Islet of Langerhans (tissue), 1 donor: ENCODE data around the gene SCARB1.

Experiments used
- FAIRE-seq: peaks from one replicate; lab custom pipeline; 2011; peaks lifted over from hg19 to GRCh38; lab: Jason Lieb, UNC

Gene SCARB1

DNA sequence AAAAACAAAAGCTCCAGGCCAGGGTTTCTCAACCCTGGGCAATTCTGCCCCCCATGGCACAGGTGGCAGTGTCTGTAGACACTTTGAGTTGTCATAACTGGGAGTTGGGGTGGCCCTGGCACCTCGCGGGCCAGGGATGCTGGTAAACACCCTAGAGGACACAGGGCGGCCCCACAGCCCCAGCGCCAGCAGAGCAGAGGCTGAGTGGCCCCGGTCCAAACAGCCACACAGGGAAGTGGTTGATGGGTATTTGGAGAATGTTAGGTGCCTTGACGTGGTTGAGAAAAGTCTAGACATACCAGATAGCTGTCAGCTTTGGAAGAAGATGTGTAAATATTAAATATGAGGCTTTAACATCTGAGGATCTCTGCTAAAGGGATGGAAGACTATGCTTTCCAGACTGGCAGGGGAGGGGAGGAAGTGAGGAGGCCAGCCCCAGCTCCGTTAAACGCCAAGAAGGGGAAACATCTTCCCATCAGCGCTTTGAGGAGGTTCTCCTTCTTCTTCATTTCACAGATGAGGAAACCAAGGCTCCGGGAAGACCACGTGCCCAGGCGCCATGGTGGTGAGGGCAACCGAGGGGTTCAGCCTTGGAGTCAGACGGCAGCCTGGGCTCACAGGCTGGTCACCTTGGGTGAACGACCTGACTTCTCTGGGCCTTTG lies 103.7 kb downstream of the SCARB1 start:
- no peak for FAIRE-seq

DNA sequence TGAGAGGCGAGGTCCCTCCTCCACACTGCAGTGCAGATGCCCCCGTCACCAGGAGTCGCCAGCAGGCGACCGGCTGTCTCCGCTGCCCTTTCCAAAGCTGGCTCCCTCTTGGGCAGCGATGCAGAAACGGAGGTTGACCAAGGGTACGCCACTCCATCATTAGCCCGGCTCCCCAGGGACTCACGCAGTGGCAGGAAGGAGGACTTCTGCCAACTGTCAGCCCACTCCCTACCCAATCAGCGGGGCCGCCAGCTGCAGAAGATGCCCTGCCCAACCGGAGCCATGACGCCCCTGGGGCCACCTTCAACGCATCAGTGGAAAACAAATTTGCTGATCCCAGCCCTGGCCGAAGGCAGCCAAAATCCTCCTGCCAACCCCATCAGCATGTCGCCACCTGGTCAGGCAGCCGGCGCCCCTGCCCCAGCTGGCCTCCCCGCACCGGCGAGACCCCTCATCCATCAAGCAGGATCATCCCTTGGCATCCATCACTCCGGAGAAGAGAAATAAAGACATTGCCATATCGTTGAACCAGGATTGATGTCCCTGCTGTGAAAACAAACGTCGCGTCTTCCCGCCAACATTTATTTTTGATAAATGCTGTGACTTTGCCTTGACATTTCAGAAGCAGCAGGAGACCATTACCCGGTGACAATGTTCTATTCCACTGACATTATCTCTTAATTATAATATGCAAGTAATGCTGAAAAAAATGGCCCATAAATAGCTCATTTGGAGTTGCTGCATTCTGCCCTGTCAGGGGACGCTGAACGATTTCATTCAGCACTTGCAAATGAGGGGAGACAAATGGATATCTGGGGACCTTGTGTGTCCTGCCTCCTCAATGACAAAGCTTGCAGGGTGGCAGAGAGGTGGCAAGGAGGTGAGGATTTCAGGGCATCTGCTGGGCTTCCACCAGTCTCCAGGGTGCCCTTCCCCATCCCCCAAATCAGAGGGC lies 105.1 kb downstream of the SCARB1 start:
- no peak for FAIRE-seq

DNA sequence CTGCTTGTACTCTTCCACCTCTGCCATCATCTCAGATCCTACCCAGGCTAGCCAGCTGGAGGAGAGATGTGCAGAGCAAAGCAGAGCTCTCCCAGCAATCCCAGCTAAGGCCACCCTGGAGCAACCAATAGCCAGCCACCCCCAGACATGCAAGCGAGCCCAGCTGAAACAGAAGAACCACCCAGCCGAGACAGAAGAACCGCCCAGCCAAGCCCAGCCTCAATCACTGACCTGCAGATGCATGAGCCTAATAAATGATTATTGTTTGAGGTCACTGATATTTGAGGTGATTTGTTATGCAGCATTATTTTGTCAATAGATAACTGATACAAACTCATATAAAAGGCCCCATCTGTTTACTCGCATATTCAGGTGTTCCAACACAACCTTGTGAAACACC lies 106.3 kb downstream of the SCARB1 start:
- FAIRE-seq = no peak

DNA sequence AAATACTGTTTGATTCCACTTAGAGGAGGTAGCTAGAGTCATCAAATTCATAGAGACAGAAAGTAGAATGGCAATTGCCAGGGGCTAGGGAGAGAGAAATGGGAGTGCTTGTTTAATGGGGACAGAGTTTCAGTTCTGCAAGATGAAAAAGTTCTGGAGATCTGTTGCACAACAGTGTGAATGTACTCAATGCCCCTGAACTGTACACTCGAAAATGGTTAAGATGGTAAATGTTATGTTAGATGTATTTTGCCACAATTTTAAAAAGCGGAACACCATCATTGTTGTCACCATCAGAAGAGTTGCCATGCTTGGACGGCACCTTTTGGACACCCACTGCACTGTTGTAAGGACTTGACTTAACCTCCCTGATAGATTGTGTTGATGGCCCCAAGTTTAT lies 106.9 kb downstream of the SCARB1 start:
- FAIRE-seq = no peak

DNA sequence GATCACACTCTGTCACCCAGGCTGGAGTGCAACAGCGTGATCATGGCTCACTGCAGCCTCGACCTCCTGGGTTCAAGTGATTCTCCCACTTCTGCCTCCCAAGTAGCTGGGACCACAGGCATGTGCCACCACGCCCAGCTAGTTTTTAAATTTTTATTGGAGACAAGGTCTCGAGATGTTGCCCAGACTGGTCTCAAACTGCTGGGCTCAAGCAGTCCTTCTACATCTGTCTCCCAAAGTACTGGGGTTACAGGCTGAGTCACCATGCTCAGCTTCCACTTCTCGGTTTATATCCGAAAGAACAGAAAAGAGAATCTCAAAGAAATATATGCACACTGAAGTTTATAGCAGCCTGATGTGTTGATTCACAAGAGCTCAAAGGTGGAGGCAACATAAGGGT lies 107.5 kb downstream of the SCARB1 start:
- no peak for FAIRE-seq

DNA sequence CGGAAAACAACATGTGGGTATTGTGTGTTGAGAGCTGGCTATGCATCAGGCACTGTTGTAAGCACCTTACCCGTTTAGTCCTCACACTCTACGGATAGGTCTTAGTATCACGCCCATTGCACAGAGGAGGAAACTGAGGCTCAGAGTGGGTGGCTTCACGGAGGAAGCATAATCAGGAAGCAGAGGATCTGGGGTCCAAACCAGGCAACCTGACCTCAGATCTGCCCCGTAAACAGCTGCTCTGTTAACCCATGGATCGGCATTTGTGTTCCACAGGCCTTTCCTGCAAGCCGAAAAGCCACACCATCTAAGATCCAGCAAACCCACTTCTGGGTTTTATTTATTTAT lies 107.9 kb downstream of the SCARB1 start:
- FAIRE-seq = no peak

DNA sequence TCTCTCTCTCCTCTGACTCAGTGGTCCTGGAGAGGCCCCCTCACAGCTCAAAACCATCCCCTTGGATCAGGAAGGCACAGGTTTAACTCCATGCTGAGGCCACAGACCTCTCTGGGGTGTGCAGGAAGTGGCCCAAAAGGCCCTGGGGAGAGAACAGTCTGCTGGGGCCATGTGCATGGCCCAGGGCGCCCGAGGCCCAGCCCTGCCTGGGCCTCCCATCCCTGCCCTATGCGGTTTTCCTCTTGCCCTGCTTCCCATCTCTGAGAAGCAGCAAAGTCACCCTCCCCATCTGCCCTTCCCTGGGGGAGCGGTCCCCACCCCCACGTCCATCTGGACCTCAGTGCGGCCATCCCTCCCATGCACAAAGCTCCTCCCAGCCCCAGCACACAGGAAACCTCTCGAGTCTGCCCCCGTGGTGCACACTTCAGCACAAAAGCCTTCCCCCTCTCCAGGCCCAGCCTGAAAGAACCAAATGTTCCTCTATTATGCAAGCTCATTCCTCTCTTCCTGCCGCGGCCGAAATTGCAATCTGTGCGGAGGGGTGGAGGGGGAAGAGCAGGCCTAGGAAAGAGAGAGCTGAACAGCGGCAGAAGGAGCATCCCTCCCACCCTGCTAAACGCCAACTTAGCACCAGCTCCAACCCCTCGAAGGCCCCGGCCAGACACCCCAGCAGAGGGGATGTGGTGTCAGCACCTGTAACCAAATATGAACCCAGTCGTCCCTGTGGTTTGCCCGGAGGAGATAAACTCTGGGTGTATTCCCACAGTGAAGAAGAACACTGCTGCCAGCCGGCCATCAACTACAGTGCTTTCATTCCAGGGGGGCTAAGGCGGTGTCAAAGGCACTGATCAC lies 108.5 kb downstream of the SCARB1 start:
- no peak for FAIRE-seq

DNA sequence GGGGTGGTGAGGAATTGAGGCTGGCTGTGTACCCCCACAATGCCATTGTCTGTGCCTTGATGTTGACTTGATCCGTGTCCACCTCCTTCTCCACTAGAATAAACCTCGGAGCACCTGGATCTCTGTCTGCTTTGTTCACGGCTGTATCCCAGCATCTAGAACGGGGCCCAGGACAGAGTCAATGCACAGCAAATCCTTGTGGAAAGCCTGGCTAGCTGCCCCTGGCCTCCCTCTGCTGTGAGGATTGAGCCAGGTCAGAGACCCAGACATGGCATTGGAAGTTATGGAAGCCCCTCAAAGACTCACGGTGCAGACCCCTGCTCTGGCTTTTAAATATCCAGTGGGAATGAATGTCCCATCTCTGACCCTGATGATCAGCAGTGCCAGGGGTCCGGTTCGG lies 109.2 kb downstream of the SCARB1 start:
- FAIRE-seq = no peak

DNA sequence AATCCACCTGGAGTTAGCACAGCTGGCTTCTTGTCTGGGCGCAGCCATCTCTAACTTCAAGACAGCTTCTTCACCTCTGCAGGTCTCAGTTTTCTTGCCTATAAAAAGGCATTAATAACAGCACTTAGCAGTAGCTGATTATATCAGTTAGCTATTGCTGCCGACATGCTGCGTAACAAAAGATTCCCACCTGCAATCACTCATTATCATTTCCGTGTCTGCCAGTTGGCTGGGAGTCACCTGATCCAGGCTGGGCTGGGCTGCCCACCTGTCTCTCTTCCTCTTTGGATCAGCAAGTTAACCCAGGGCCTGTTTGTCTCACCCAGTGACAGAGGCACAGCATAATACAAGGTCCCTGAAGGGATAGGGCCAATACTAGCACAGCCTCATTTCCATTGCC lies 109.7 kb downstream of the SCARB1 start:
- no peak for FAIRE-seq

DNA sequence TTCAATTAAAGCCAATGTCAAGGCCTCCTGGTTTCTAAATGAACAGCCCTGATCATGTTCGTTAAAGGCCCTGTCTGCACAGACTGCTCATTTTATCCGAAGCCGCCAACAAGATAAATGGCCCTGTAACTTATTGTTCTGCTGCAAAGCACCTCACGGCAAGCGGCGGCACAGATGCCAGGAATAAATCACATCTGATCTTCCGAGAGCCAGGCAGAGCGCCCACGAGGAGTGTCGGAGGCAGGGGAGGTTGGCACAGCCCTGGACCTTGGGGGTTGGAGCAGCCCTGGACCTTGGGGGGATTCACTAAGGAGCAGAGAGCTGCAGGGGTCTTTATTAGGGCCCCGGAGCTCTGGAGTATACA lies 110.5 kb downstream of the SCARB1 start:
- no peak for FAIRE-seq

DNA sequence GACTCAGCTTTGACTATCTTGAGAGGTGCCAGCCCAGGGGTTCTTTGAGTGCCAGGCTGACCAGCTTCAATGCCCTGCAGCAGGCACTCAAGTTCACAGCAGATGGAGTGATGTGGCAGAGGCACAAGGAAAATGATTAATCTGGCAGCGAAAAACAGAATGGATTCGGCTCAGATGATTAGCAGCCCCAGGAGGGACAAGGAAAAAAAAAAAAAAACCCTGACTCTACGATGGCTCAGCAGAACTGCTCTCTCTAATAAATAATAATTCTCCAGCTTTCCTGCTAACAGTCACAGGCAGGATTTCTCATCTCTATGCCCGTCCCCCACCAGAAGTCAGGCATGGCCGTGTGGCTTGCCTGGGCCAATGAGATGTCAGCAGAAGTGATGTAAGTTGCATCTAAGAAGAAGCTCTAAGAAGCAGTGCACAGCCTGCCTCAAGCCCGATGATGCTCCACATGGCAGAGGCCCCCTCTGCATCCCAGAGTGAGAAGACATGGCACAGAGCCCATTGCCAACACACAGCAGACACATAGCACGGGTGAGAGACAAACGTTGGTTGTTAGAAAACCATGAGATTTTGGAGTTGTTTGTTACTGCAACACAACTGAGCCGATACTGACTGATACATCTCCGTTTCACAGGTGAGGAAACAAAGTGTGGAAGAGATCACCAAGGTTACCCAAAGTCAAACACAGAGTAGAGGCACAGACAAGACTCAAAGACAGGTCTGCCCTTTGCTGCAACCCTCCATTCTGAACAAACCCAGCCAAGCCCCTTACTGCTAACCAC lies 111.0 kb downstream of the SCARB1 start:
- FAIRE-seq = peak; percentile 60

DNA sequence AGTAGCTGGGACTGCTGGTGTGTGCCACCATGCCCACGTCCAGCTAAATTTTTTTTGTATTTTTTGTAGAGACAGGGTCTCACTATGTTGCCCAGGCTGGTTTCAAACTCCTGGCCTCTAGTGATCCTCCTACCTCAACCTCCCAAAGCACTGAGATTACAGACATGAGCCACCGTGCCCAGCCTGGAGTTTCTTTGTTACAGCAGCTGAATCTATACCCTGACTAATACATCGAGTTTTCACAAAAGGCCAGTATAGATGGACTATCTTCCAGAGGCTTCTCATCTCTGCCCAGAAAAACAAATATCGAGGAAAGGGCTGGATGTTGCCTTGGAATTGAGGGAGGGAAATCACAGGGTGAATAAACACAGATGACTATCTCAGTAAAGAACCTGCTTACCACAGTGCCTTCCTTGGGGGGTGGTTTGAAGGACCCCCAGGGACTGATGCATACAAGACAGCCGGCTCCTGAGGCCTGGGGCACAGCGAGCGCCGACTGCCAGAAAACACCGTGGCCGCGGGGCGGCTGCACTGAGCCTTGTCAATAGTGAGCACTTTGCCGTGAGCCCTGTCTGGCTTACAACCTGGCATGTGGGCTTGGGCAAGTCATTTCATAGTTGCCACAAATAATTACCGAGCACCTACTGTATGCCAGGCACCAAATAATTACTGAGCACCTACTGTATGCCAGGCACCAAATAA lies 111.9 kb downstream of the SCARB1 start:
- no peak for FAIRE-seq

DNA sequence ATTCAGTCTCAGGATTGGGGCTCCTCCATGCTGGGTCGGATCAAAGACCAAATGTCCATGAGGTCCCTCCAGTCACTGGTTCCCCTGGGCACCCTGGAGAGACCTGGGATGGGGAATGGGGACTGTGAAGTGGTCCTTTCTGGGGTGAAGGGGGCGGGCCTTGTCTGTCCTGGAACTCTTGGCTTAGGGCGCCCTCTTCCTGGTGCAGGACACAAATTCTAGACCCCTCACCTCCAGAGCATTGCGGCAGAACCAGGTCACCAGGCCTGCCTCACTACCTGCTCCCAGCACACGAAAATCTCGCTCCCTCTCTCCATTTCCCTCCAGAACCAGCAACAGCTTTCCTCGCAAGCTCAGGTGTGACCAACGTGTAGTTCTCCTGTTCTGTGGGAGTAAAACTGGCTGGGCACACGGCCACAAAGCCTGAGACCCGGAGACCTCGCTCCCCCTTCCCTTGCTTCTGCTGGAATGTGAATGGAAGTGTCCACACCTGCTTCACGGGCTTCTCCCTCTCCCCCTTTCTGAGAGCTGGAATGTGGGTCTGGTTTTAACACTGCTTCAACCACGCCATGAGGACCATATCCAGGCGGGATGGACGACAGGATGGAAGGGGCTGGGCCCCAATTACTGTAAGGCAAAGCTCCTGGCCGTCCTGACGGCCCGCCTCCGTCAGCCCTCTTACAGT lies 112.7 kb downstream of the SCARB1 start:
- no peak for FAIRE-seq

DNA sequence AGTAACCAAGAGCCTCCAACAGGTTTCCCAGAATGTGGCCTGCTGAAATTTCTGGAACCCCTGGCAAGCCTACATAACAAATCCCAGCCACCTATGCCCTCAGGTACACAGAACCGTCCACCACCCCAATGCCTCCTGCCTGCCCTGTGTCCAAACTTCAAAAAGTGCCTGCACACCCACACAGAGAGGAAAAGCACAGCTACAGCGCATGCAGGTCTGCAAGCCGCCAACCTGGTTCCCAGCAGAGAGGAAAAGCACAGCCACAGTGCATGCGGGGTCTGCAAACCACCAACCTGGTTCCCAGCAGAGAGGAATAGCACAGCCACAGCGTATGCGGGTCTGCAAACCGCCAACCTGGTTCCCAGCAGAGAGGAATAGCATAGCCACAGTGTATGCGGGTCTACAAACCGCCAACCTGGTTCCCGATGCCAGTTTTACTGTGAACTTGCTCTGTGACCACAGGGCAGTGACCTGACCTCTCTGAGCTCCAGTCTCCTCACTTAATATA lies 113.5 kb downstream of the SCARB1 start:
- FAIRE-seq = no peak

DNA sequence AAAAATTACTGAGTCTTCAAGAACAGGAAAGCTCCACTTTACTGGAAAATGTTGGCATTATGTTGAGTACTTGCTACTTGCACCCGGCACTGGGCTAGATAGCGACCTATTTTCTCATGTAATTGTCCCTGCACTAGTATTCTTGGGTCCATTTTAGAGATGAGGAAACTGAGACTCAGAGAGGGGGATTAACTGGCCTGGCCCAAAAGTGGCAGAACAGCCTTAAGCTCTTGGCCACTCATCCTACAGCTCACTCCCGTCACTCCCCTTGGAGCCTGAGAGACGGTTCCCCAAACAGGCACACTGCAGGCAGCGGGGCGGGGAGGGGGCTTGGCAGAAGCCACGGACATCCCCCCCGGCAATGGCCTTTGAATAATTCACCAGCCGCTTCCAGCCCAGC lies 113.9 kb downstream of the SCARB1 start:
- no peak for FAIRE-seq

DNA sequence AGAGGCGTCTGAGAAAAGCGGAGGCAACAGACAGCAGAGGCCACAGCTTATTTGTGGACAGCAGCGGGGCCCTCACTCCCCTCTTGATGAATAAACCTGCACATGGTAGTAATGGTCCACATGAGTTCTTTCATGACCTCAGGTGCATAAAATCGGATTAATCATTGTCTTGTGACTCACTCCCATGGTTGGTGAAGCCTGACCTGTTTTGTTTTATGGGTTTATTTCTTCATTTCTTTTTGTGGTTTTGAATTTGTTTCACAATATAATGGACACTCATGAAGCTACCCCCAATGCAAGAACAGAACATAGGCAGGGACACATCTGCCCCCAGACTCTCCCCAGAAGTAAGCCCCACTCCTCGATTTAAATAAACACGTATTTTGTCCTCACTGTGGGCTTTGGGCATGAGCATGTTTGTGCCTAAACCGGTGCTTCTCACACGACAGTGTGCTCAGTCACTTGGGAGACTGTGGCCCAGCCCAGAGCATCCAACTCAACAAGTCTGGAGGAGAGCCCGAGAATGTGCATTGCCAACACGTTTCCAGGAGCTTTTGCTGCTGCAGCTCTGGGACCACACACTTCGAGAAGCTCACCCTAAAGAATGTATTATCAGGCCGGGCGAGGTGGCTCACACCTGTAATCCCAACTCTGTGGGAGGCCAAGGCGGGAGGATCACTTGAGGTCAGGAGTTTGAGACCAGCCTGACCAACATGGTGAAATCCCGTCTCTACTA lies 116.1 kb downstream of the SCARB1 start:
- peak; percentile 95 for FAIRE-seq

DNA sequence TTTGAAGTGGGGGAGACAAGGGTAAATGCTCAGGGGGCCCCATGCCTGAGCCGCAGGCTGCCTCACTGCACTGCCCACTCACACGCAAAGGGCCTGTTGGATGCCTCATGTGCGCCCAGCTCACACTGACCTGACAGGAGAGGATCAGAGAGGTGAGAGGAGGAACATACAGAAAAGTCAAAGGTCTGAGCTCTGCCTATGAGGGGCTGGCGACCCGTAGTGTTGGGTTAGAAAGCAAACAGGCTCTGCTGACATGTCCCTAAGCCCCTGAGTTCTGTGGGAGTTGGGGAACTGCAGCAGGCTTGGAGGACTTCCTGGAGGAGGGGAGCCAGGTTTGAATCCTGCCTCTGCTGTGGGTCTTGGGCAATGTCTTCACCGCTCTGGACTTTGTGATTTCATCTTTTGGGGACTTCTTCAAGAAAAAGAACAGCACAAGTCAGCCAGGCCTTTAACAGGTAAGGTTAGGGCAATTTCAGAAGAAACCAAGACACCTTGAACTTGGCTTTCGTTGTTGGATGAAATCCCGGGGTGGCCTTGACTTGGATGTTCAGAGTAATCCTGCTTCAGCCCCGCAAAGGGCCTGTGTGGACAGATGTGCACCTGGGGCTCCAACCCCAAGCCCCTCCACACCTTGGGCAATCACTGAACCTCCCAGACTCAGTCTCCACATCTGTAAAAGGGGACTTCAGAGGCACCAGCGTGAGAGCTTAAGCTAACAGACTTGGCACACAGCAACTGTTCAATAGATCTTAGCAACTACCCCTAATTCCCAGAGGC lies 116.8 kb downstream of the SCARB1 start:
- FAIRE-seq = no peak

DNA sequence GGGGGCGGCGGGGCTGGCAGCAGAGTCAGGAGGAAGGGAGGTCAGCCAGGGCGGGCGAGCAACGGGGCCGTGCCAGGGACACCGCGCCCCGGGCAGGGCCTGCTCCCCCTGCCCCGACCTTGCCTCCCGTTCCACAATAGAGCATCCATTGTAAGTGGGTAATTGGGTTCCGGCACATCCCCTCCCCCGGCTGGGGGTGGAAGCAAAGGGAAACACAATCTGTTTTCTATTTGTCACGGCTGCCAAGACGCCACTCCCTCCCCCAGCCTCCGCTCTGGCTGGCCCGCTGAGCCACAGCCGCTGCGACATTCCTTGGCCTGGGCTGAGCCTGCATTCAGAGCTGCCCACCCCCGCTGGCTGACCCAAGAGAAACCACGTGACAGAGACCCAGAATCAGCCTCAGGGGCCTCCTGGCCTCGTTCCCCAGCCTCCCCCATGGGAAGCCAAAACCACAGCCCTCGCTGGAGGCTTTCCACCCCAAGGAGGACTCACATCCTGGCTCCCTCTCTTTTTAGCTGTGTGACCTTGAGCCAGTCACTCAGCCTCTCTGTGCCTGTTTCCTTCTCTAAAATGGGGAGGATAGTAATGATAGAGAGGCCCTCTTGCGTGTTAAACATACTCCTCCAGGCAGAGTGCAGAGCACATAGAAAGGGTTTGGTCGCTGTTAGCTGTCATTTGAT lies 117.6 kb downstream of the SCARB1 start:
- FAIRE-seq = no peak

DNA sequence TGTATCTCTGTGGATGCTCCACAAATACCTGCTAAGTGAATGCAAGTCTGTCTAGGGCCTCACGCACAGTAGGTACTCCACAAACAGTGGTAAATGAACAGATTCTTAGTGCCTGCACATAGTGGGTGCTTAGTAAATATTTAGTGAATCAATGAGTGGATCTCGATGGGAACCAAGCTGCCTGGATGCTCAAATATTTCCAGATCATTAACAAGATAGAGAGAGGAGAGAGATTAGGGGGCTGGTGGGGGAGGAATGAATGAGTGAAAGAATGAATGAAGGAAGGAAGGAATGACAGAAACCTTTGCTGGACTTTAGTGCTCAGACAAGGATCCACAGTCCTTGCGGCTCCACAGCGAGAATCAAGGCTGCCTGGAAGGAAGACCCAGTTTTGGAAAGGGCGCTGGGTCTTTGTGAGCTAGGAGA lies 118.2 kb downstream of the SCARB1 start:
- no peak for FAIRE-seq
